Renal cortex interstitium (tissue), 11 donors: Measurements from ENCODE around the gene USP30. TPM values are rescaled to one million over a fixed set of nuclear protein-coding genes. Genes with fewer than 3 reads are reported as not detected.
A peak's percentile ranks its signal among the peaks of the same experiment; 100 is the strongest.

Experiments used
- DNase-seq, 11 donors: peaks; one replicate each; pipeline ENCODE4 v3.0.0-alpha.2; 2013; ENCODE audit warnings: low read depth in 9 of 11, low spot score in 4 of 11; ENCODE audit errors: extremely low read depth in 1 of 11
- polyA plus RNA-seq, 3 donors: library from polyadenylated mRNA; unstranded; fragments of 120-200 nt; gene quantifications; one replicate each; pipeline ENCODE4 v1.2.1, GENCODE V29; 2013; ENCODE audit not compliant: insufficient read length in 3 of 3

Gene USP30
- polyA plus RNA-seq, 3 donors: 23.7 to 27.8 (median 24.0) TPM

DNA sequence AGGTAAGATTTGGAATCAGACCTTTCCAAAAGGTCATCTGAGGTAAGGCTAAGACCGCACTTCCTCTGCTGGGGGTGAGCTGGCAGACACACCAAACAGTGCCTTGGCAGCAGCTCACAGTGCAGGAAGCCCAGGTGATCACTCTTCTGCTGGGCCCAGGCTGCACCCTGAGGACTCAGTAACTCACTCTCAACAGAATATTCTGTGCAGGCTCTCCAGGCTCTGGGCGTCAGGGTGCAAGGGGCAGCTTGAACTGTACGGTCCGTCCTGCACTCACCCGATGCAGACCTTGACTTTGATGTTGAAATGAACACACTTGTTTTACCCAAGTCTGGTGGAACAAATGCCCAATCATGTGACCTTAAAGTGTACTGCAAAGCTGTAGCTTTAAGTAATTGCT lies 34.9 kb downstream of the USP30 start:
- no peak for DNase-seq

DNA sequence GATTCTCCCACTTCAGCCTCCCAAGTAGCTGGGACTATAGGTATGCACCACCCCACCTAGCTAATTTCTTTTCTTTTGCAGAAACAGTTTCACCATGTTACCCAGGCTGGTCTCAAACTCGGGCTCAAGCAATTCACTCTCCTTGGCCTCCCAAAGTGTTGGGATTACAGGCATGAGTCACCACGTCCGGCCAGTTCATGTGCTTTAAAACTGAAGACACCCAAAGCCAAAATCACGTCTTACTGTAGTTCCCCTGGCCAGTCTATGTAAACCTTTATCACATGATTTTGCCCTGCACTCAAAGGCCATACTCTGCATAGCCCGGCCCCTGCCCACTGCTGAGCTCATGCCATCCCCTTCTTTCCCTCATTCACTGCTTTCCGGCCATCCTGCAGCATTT lies 36.4 kb downstream of the USP30 start:
- no peak for DNase-seq

DNA sequence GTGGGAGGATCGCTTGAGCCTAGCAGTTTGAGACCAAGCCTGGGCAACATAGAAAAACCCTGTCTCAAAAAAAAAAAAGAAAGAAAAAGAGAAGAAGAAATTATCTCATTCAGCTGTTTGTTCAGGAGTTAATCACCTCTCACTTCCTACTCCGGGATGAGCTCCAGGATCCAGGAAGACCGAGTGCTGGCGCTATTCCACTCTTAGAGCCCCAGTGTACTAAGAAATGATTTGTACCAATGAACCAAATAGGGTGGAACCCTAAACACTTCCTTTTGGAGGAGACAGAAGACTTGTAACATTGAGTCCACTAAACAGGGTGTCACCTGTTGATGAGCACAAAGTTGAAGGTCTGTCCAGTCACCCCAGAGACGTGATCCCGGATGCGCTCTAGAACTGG lies 37.3 kb downstream of the USP30 start:
- DNase-seq: no peak

DNA sequence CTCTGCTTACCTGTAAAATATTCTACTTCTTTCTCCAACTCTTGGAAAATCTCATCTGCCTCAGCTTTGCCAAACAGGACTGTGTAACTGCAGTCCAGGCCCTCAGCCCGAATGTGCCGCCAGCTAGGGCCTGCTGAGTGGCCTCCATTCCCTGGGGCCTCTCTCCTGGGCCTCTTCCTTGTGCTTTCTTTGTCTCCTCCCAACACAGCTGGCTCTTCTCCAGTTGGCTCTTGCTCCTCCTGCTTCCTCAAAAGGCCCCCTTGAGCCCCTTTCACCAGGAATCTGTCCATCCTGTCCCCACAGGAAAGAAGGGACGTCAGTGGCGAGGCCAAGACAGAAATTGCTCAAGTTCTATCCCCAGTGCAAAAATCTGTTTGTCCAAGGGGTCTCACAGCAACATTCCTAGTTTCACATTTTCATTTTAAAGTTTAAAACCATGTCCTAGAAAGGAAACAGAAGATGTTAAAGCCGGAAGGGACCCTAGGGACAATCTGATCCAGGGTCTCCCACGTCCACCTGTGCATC lies 40.2 kb downstream of the USP30 start:
- DNase-seq: no peak

DNA sequence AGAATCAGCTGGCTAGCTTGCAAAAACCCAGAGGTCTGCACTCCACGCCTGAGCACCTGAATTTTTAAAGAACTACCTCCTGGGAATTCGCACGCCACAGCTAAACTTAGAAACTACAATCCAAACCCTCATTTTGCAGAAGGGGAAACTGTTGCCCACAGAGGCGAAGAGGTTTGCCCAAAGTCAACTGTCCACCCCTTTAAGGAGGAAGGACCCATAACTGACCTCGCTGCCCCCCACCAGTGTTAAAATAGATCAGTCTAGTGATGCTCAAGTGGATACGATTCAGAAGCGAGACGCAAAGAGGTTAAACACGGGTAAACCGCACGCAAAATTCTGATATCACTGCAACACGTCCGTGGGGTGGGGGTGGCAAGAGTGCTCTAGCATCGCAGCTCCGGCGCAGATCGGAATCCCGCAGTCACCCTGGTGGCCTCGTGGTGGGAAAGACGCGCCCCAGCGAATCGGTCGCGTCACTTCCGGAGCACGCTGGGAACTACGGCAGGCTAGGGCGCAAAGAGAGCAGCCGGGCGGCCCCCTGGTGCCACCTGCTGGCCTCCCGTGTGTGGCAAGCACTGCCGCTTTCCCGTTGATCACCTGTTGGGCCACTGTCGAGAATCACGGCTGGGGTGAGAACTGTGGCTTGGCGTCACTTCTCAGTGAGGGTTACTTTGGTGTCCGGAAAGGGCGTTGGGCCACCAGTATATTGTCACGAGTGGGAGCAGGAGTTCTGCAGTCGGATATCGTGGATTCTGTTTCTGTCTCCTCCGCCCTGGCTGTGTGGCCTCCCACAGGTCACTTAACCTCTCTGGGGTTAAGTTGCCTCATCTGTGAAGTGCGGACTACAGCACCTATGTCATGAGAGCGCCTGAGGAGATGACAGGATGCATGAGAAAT lies 40.9 kb downstream of the USP30 start, which contains the start of gene ALKBH2:
ALKBH2 (minus strand) TSS at position 451 of the 897 bp plus-strand sequence. CDS start 686 bp downstream, outside the sequence.
- DNase-seq: peak in 10 of 11 donors; percentile 76 to 92 (median 89)

DNA sequence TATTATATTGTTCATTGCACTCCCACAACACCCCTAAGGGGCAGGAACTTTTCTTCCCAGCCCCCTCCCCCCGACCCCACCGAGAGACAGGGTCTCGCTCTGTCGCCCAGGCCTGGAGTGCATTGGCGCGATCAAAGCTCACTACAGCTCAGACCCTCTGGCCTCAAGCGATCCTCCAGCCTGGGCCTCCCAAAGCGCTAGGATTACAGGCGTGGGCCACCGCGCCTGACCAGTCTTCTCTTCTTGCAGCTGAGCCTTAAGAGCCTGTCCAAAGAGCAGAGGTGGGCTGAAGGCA lies 44.7 kb downstream of the USP30 start:
- no peak for DNase-seq

DNA sequence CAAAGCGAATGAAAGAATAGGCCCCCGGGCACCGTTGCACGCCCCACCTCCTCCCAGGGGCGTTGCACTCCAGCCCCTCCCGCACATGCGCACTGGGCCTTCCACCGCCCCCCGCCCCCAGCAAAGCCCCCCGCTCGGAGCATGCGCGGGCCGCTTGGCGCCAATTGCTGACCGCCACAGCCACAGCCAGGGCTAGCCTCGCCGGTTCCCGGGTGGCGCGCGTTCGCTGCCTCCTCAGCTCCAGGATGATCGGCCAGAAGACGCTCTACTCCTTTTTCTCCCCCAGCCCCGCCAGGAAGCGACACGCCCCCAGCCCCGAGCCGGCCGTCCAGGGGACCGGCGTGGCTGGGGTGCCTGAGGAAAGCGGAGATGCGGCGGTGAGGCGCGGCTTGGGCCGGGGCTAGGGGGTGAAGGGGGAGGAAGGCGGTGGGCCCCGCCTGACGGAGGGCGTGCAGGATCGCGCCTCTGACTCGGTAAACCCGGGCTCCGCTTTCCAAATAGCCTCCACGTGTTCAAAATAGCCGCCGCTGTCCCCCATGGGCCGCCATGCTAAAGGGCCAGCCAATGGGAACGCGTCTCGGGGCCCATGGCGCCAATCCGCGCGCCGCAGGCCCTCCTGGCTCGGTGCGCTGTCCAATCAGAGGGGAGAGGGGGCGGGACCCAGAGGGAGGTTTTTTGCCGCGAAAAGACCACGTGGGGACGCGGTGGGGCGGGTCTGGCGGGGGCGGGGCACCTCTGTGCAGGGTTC lies 45.2 kb downstream of the USP30 start, which contains the start of gene UNG:
UNG (plus strand) TSS at position 163 of the 748 bp plus-strand sequence; CDS start at position 246, 83 bp downstream.
- peak; percentile 89 to 96 (median 94) for DNase-seq

DNA sequence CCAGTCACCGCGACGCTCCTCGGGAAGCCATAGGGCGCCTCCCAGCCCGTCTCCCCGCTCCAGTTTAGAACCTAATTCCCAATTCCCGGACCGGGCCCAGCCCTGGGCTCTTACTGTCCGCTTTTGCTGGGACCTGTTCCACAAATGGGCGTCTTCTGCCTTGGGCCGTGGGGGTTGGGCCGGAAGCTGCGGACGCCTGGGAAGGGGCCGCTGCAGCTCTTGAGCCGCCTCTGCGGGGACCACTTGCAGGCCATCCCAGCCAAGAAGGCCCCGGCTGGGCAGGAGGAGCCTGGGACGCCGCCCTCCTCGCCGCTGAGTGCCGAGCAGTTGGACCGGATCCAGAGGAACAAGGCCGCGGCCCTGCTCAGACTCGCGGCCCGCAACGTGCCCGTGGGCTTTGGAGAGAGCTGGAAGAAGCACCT lies 45.8 kb downstream of the USP30 start:
- DNase-seq: peak in 1 of 11 donors; percentile 64

DNA sequence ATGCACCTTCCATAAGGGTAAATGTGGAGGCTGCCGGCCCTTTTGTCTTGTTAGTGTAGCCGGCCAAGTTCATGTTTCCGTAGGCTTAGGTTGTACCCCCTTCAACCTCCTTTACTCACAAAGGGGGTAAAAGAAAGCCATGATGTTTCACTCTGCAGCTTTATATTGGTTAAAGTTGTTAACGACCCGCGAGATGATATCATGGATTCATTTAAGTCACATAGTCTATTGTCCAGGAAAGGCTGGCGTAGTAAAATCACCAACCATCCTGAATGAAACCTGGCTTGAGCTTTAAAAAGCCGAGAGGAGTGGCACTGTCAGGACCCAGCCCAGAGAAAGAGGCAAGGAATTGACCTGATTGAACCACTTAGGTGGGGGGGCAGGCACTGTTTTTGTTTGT lies 46.3 kb downstream of the USP30 start:
- no peak for DNase-seq

DNA sequence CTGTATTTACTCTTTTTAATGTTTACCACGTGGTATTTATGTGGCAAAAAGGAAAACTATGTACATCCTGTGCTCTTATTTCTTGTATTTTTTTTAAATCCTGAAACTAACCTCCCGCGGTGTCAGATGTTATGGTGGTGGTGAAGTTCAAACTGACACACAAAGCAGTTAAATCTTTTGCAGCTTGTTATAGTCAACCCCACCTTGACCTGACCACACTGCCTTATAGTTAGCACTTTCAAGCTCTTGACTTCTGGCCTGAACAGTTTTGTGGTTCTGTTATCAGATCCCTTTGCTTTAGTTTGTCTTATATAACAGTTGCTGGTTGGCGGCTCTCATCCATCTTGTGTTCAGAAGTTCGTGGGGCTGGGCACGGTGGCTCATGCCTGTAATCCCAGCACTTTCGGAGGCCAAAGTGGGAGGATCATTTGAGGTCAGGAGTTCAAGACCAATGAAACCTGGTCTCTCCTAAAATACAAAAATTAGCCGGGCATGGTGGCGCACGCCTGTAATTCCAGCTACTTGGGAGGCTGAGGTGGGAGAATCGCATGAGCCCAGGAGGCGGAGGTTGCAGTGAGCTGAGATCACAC lies 47.1 kb downstream of the USP30 start:
- no peak for DNase-seq

DNA sequence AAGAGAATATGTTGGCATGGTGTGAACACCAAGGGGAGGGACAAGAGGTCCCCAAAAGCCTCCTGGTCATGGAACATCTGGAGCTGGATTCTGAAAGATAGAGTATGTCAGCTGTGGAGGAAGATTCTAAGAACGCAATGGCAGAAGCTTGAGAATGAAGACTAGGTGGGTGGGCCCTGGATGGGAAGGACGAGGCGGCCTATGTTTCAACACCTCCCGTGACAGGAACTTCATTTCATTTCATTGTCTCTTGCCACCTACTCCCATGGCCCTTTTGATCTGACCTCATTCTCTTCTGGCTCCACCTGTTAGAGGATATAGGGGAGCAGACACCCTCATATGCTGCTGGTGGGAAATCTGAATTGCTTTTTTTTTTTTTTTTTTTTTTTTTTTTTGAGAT lies 48.4 kb downstream of the USP30 start:
- DNase-seq: no peak

DNA sequence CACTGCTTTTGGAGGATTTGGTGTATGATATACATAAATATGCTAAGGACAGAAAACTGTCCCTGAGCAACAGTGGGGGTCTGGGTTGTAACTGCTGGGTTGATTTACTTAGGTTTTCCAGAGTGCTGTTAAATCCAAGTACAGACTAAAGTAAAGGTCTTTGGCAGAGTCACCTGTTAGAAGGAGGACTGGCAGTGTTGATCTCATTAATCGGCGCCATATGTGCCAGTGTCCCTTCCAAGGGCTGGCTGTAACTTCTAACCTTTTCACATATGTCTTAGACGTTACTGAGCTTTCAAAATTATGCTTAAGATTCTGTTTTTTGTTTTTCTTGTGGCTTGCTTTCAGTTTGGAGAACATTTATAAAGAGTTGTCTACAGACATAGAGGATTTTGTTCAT lies 50.1 kb downstream of the USP30 start:
- no peak for DNase-seq

DNA sequence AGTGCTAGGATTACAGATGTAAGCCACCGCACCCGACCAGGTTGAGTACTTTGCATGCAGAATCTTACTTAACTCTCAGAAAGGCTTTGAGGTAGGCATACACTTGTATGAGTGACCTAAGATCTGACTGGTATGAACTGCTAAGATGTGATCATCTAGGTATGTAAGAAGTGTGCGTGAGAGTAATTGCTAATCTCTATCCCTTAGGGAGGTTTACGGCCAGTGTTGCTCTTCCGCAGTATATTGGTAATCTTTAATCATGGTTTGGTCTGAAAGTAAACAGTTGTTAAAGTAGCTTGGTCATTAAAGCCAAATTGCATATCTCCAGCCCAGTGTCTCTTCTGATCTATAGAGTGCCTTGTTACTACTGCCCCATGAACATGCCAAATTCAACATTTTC lies 52.8 kb downstream of the USP30 start:
- no peak for DNase-seq

DNA sequence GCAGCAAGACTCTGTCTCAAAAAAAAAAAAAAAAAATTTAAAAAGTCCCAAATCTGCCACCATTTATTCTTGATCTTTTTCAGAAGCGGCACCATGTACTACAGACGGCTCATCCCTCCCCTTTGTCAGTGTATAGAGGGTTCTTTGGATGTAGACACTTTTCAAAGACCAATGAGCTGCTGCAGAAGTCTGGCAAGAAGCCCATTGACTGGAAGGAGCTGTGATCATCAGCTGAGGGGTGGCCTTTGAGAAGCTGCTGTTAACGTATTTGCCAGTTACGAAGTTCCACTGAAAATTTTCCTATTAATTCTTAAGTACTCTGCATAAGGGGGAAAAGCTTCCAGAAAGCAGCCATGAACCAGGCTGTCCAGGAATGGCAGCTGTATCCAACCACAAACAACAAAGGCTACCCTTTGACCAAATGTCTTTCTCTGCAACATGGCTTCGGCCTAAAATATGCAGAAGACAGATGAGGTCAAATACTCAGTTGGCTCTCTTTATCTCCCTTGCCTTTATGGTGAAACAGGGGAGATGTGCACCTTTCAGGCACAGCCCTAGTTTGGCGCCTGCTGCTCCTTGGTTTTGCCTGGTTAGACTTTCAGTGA lies 57.5 kb downstream of the USP30 start:
- no peak for DNase-seq

DNA sequence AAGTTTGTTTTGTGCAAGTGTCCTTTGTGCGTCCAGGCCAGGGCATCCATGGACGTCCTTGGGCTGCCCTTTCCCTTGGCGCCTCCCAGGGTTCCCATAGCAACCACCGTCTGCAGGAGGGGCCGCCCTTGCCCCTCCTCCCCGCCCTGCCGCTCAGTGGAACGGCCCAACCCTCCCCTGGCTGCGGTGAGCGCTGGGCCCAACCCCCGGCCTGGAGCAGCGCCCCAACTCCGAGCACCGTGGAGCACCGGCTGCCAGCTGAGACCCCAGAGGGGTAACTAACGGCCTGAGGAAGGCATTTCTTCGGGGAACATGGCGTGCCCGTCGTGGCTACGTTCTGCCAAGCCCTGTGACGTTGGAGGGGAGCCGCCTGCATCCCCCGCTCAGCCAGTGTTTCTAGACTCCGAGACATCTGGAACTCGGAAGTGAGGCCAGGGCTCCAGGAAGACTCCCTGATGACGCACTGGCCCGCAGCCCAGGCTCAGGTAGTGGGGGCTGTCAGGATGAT lies 58.7 kb downstream of the USP30 start:
- peak in 10 of 11 donors; percentile 61 to 91 (median 84) for DNase-seq

DNA sequence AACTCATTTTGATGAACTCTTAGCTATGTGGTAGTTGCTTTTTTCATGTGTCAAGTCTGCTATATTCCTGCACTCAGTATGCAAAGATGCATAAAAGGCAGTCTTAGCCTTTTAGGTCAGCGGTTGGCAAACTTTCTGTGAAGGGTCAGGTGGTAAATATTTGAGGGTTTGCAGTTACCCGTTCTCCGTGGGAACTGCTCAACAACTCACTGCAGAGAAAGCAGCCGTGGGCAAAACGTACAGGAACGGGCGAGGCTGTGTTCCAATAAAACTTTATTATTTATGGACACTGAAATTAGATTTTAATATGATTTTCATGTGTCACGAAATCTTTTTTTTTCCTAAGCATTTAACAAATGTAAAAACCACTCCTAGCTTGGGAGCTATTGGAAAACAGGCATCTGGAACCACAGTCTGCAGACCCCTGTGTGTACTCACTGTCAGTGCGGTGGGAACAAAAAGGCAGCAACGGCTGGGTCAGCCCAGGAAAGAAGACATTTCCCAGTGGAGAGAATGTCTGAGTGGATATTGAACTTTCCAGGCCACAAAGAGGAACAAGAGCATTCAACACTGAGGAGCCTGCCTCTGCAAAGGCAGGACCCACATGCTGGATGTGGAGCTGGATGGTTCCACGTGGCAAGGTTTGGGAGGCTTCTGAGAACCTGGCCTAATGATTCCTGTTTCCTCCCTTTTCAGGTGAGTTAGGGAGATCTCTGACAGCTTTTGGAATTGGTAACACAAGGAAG lies 60.5 kb downstream of the USP30 start:
- no peak for DNase-seq

DNA sequence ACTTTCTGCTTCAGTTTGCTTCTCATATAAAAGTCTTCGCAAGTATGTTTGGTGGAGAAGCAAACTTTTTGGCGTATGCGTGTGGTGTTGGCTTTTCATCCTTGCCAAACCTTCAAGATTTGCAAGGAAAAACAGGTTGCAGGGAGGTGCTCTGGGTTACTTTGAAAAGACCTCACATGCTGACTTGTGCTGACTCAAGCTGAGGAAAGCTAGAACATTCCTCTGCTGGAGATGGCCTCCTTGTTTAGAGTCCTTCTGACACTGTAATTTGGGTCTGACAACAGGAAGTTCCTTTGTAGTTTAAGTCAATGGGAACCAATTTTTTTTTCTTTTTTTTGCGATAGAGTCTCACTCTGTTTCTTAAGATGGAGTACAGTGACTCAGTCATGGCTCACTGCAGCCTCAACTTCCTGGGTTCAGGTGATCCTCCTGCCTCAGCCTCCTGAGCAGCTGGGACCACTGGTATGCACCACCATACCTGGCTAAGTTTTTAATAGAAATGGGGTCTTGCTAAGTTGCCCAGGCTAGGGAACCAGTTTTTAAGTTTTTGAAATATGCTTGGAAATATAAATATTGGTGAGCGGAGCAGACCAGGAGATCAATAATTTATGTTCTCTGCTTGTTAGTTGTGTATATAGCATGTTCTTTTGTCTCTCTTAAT lies 61.4 kb downstream of the USP30 start:
- no peak for DNase-seq

DNA sequence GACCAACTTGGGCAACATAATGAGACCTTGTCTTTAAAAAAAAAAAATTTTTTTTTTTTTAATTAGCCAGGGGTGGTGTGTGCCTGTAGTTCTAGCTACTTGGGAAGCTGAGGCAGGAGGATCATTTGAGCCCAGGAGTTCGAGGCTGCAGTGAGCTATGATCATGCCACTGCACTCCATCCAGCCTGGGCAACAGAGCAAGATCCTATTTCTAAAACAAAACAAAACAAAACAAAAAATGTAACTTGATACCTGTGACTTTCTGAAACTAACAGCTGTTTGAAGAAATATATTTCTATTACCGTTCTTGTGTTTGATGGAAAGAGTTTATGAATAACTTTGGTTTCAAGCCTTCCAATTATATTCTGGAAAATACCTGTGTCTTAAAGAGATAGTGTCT lies 62.3 kb downstream of the USP30 start:
- DNase-seq: no peak
